Transverse colon (tissue), 4 donors: ENCODE data around the gene MATN1.

Experiments
- CTCF ChIP-seq, 5 experiments: fragments of 200-600 bp in 3 of 5; fragments of 450-650 bp in 2 of 5; sonication (generic) in 3 of 5; IDR thresholded peaks; 1 replicate in 2 of 5; 2 replicates in 3 of 5; pipeline ENCODE4 v1.5.1; 2016 to 2017; ENCODE audit warnings: antibody characterized with exemption in 5 of 5, inconsistent platforms in 3 of 5, mild to moderate bottlenecking in 2 of 5, moderate library complexity in 1 of 5
- EP300 ChIP-seq: sonication (generic); formaldehyde crosslinking; IDR thresholded peaks from one replicate; pipeline ENCODE4 v1.6.1; 2017; ENCODE audit warnings: antibody characterized with exemption, low read depth
- POLR2A ChIP-seq: fragments of 450-650 bp; IDR thresholded peaks from one replicate; pipeline ENCODE4 v1.6.1; 2016; ENCODE audit warnings: antibody characterized with exemption, mild to moderate bottlenecking, moderate library complexity
- POLR2AphosphoS5 ChIP-seq, 3 donors: sonication (generic); formaldehyde crosslinking; IDR thresholded peaks; one replicate each; pipeline ENCODE4 v1.6.1; 2016; ENCODE audit warnings: antibody characterized with exemption in 3 of 3

- TF ChIP-seq CTCF (IDR thresholded peaks at IDR 0.05) (no peak), POLR2A (no peak), EP300 (no peak), POLR2AphosphoS5 (IDR thresholded peaks at IDR 0.05) (no peak)
Observed at GRCh38 chr1:30698401-30698981, 24.9 kb downstream of the MATN1 start.
